HepG2 (cell line): ENCODE results near the gene SPG7. TPM values are rescaled to one million over a fixed set of nuclear protein-coding genes. Genes with fewer than 3 reads are reported as not detected.

ENCODE experiments used
- ARID2 ChIP-seq: sonication (generic); formaldehyde crosslinking; IDR thresholded peaks from 2 replicates; pipeline ENCODE4 v1.8.1; 2022; ENCODE audit warnings: mild to moderate bottlenecking, missing genetic modification reagents, borderline replicate concordance
- CAMTA2 ChIP-seq: sonication (generic); formaldehyde crosslinking; IDR thresholded peaks from 2 replicates; pipeline ENCODE4 v1.4.0; 2020; ENCODE audit warnings: mild to moderate bottlenecking, missing genetic modification reagents, borderline replicate concordance
- CCDC6 ChIP-seq: sonication (generic); formaldehyde crosslinking; IDR thresholded peaks from 2 replicates; pipeline ENCODE4 v1.8.1; 2022; ENCODE audit warnings: mild to moderate bottlenecking, missing genetic modification reagents, moderate library complexity
- GABPB1 ChIP-seq: IDR thresholded peaks from 2 replicates; pipeline ENCODE4 v1.6.1; 2016; ENCODE audit warnings: mild to moderate bottlenecking, missing genetic modification reagents, moderate library complexity, missing compliant biosample characterization
- GATAD1 ChIP-seq: IDR thresholded peaks from 2 replicates; pipeline ENCODE4 v1.6.1; 2016; ENCODE audit warnings: missing genetic modification reagents, missing compliant biosample characterization
- GTF3A ChIP-seq: sonication (generic); formaldehyde crosslinking; conservative IDR thresholded peaks from 2 replicates; pipeline ENCODE4 v1.4.0; 2020; ENCODE audit warnings: mild to moderate bottlenecking, missing genetic modification reagents
- KDM5A ChIP-seq: fragments of 200-600 bp; sonication (generic); IDR thresholded peaks from 2 replicates; pipeline ENCODE4 v1.7.0; 2018; ENCODE audit warnings: antibody characterized with exemption, mild to moderate bottlenecking, low read length, borderline replicate concordance
- KMT2A ChIP-seq: sonication (generic); formaldehyde crosslinking; IDR thresholded peaks from 2 replicates; pipeline ENCODE4 v1.4.0; 2020; ENCODE audit warnings: missing genetic modification reagents
- MEIS2 ChIP-seq: sonication (generic); formaldehyde crosslinking; IDR thresholded peaks from 2 replicates; pipeline ENCODE4 v1.9.0; 2021; ENCODE audit warnings: mild to moderate bottlenecking, missing genetic modification reagents
- NCOA2 ChIP-seq: sonication (generic); formaldehyde crosslinking; IDR thresholded peaks from 2 replicates; pipeline ENCODE4 v1.8.0; 2022; ENCODE audit warnings: inconsistent platforms
- POLR2AphosphoS5 ChIP-seq: IDR thresholded peaks from 2 replicates; pipeline ENCODE4 v1.6.1; 2012; ENCODE audit warnings: low read depth, low read length
- PPARG ChIP-seq: conservative IDR thresholded peaks from 2 replicates; pipeline ENCODE4 v1.6.1; 2016; ENCODE audit warnings: missing biosample characterization, missing genetic modification reagents
- RBM39 ChIP-seq: fragments of 200-400 bp; formaldehyde crosslinking; IDR thresholded peaks from one replicate; pipeline ENCODE4 v1.6.1; 2018; ENCODE audit warnings: antibody characterized with exemption, mild to moderate bottlenecking, low read depth, low read length; ENCODE audit not compliant: poor library complexity, severe bottlenecking
- SPEN ChIP-seq: sonication (generic); formaldehyde crosslinking; IDR thresholded peaks from 2 replicates; pipeline ENCODE4 v1.5.1; 2020; ENCODE audit warnings: low read depth, mild to moderate bottlenecking, missing genetic modification reagents
- SRSF9 ChIP-seq: fragments of 200-400 bp; formaldehyde crosslinking; IDR thresholded peaks from 2 replicates; pipeline ENCODE4 v1.6.1; 2018; ENCODE audit warnings: borderline replicate concordance, mild to moderate bottlenecking, low read depth, low read length; ENCODE audit not compliant: insufficient read depth, poor library complexity, severe bottlenecking
- ZFX ChIP-seq: sonication (generic); formaldehyde crosslinking; IDR thresholded peaks from 2 replicates; pipeline ENCODE4 v1.4.0; 2020; ENCODE audit warnings: mild to moderate bottlenecking, low read depth, missing genetic modification reagents, moderate library complexity
- ZMAT3 ChIP-seq: sonication (generic); formaldehyde crosslinking; conservative IDR thresholded peaks from 2 replicates; pipeline ENCODE4 v1.7.0; 2021; ENCODE audit warnings: missing genetic modification reagents
- ZNF296 ChIP-seq: sonication (generic); formaldehyde crosslinking; conservative IDR thresholded peaks from 2 replicates; pipeline ENCODE4 v1.5.0; 2020; ENCODE audit warnings: mild to moderate bottlenecking, missing genetic modification reagents
- ZNF337 ChIP-seq: sonication (generic); formaldehyde crosslinking; IDR thresholded peaks from 2 replicates; pipeline ENCODE4 v1.5.1; 2020; ENCODE audit warnings: missing genetic modification reagents, low read depth, mild to moderate bottlenecking, borderline replicate concordance
- ZNF33B ChIP-seq: sonication (generic); formaldehyde crosslinking; IDR thresholded peaks from 2 replicates; pipeline ENCODE4 v1.5.1; 2020; ENCODE audit warnings: mild to moderate bottlenecking, missing genetic modification reagents
- ZNF7 ChIP-seq: IDR thresholded peaks from 2 replicates; pipeline ENCODE4 v1.6.1; 2016; ENCODE audit warnings: missing biosample characterization, missing genetic modification reagents
- ZNF792 ChIP-seq: IDR thresholded peaks from 2 replicates; pipeline ENCODE4 v1.6.1; 2016
- ZSCAN20 ChIP-seq: sonication (generic); formaldehyde crosslinking; IDR thresholded peaks from 2 replicates; pipeline ENCODE4 v1.4.0; 2020; ENCODE audit warnings: missing genetic modification reagents, mild to moderate bottlenecking, borderline replicate concordance
- polyA plus RNA-seq, 8 experiments: library from polyadenylated mRNA; depleted of rRNA in 3 of 8; stranded (reverse) in 7 of 8; unstranded in 1 of 8; fragments of >200 nt; fragmentation: Illumina TruSeq in 4 of 8; extraction: Trizol in 4 of 8; gene quantifications; 2 replicates each; pipeline versions ENCODE4 v1.2.1 to v1.2.3, GENCODE V29; 2011 to 2016; ENCODE audit warnings: low read depth in 4 of 8, missing spikeins in 1 of 8, mixed read lengths in 1 of 8; ENCODE audit not compliant: insufficient read depth in 1 of 8
- total RNA-seq, 5 experiments: library from RNA; depleted of rRNA; stranded (reverse); fragments of >200 nt; fragmentation: Illumina TruSeq; extraction: Trizol; gene quantifications; 2 replicates each; pipeline ENCODE4 v1.2.3, GENCODE V29; 2016; ENCODE audit warnings: low read depth in 1 of 5
- TF ChIP-seq, protein P1 (sequence below): sonication (generic); formaldehyde crosslinking; IDR thresholded peaks from 2 replicates; pipeline ENCODE4 v1.4.0; 2020; ENCODE audit warnings: missing genetic modification reagents
- TF ChIP-seq, protein P2 (sequence below): sonication (generic); formaldehyde crosslinking; IDR thresholded peaks from 2 replicates; pipeline ENCODE4 v1.4.0; 2020; ENCODE audit warnings: missing genetic modification reagents
- TF ChIP-seq, protein P3 (sequence below): sonication (generic); formaldehyde crosslinking; IDR thresholded peaks from 2 replicates; pipeline ENCODE4 v1.8.0; 2022; ENCODE audit warnings: missing genetic modification reagents, mild to moderate bottlenecking, borderline replicate concordance

Gene SPG7
- total and polyA plus RNA-seq, 2 of the 13 experiments (the other 11 are each of a cell fraction or from before 2014, with no cell fraction given), result 66.0 to 136 TPM

DNA sequence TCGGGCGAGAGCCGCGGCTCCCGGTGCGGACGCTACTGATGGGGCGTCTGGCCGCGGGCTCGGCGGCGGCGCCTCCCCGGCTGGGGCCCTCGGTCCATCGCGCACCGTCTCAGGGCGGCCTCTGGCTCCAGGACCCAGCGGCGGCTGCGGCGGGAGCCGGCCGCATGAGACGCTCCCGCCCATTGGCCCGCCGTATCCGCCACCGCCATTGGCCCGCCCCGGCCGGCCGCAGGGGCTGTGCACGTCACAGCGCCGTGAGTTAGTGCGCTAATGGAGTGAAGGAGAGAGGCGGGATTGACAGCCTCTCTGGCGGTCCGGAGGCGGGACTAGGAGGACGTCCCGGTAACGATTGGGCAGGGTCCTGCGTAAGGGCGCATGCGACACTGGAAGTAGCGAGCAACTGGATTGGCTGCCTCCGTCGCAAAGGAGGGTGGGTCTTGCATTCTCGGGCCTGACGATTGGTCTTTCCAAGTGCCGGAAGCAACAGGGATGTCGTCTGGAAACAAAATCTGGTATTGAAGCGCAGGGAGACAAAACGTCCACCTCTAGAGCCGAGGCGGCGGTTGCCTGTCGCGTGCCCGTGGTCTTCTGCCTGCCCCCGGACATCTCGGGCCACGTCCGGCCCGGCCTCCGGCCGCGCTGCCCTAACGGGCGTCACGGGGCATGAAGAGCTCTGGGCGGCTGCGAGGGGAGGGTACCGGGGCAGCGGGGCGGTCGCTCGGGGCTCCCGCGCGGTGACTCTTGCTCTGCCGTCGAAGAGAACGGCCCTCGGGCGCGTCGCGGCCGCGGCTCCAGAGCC, 17.6 kb upstream of the SPG7 start, which contains the start of gene ANKRD11 (continued):
- TF ChIP-seq MEIS2 (CRISPR knock-in tag) (peak; percentile 90; the same call in 1 of the 2 replicates), GABPB1 (CRISPR knock-in tag) (peak; percentile 86), GATAD1 (peak; percentile 95), ZSCAN20 (CRISPR knock-in tag) (peak; percentile 64), GTF3A (CRISPR knock-in tag) (0 out of 2 replicates have a peak, but pooled peaks have one; percentile 48), KDM5A (peak; percentile 92), ZNF792 (CRISPR knock-in tag) (peak; percentile 74; the same call in 1 of the 2 replicates), ZNF7 (CRISPR knock-in tag) (0 out of 2 replicates have a peak, but pooled peaks have one; percentile 6), ZNF33B (no peak; the same call in 1 of the 2 replicates), ZMAT3 (CRISPR knock-in tag) (peak; percentile 57; the same call in 1 of the 2 replicates), RBM39 (peak; percentile 56), ZNF296 (CRISPR knock-in tag) (0 out of 2 replicates have a peak, but pooled peaks have one; percentile 33), ZNF337 (CRISPR knock-in tag) (no peak), PPARG (peak; percentile 11; the same call in 1 of the 2 replicates), CAMTA2 (CRISPR knock-in tag) (peak; percentile 91; the same call in 1 of the 2 replicates), NCOA2 (peak; percentile 16; the same call in 1 of the 2 replicates), ZFX (CRISPR knock-in tag) (peak; percentile 80), SPEN (CRISPR knock-in tag) (peak; percentile 89), KMT2A (CRISPR knock-in tag) (peak; percentile 96), POLR2AphosphoS5 (peak; percentile 68), CCDC6 (CRISPR knock-in tag) (peak; percentile 56; the same call in 1 of the 2 replicates), SRSF9 (no peak), ARID2 (CRISPR knock-in tag) (0 out of 2 replicates have a peak, but pooled peaks have one; percentile 32)
- TF ChIP-seq, protein P1, sequence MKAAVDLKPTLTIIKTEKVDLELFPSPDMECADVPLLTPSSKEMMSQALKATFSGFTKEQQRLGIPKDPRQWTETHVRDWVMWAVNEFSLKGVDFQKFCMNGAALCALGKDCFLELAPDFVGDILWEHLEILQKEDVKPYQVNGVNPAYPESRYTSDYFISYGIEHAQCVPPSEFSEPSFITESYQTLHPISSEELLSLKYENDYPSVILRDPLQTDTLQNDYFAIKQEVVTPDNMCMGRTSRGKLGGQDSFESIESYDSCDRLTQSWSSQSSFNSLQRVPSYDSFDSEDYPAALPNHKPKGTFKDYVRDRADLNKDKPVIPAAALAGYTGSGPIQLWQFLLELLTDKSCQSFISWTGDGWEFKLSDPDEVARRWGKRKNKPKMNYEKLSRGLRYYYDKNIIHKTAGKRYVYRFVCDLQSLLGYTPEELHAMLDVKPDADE (CRISPR knock-in tag), result 0 out of 2 replicates have a peak, but pooled peaks have one; percentile 74
- TF ChIP-seq, protein P2, sequence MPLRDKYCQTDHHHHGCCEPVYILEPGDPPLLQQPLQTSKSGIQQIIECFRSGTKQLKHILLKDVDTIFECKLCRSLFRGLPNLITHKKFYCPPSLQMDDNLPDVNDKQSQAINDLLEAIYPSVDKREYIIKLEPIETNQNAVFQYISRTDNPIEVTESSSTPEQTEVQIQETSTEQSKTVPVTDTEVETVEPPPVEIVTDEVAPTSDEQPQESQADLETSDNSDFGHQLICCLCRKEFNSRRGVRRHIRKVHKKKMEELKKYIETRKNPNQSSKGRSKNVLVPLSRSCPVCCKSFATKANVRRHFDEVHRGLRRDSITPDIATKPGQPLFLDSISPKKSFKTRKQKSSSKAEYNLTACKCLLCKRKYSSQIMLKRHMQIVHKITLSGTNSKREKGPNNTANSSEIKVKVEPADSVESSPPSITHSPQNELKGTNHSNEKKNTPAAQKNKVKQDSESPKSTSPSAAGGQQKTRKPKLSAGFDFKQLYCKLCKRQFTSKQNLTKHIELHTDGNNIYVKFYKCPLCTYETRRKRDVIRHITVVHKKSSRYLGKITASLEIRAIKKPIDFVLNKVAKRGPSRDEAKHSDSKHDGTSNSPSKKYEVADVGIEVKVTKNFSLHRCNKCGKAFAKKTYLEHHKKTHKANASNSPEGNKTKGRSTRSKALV (CRISPR knock-in tag), result peak; percentile 74; the same call in 1 of the 2 replicates
- TF ChIP-seq, protein P3, sequence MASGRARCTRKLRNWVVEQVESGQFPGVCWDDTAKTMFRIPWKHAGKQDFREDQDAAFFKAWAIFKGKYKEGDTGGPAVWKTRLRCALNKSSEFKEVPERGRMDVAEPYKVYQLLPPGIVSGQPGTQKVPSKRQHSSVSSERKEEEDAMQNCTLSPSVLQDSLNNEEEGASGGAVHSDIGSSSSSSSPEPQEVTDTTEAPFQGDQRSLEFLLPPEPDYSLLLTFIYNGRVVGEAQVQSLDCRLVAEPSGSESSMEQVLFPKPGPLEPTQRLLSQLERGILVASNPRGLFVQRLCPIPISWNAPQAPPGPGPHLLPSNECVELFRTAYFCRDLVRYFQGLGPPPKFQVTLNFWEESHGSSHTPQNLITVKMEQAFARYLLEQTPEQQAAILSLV (CRISPR knock-in tag), result peak; percentile 74; the same call in 1 of the 2 replicates
